Transverse colon (tissue), 4 donors: Measurements from ENCODE around the gene CXCL9.

Source experiments
- CTCF ChIP-seq, 5 experiments: fragments of 200-600 bp in 3 of 5; fragments of 450-650 bp in 2 of 5; sonication (generic) in 3 of 5; IDR thresholded peaks; 1 replicate in 2 of 5; 2 replicates in 3 of 5; pipeline ENCODE4 v1.5.1; 2016 to 2017; ENCODE audit warnings: antibody characterized with exemption in 5 of 5, inconsistent platforms in 3 of 5, mild to moderate bottlenecking in 2 of 5, moderate library complexity in 1 of 5
- EP300 ChIP-seq: sonication (generic); formaldehyde crosslinking; IDR thresholded peaks from one replicate; pipeline ENCODE4 v1.6.1; 2017; ENCODE audit warnings: antibody characterized with exemption, low read depth
- POLR2A ChIP-seq: fragments of 450-650 bp; IDR thresholded peaks from one replicate; pipeline ENCODE4 v1.6.1; 2016; ENCODE audit warnings: antibody characterized with exemption, mild to moderate bottlenecking, moderate library complexity
- POLR2AphosphoS5 ChIP-seq, 3 donors: sonication (generic); formaldehyde crosslinking; IDR thresholded peaks; one replicate each; pipeline ENCODE4 v1.6.1; 2016; ENCODE audit warnings: antibody characterized with exemption in 3 of 3

- TF ChIP-seq EP300, result no peak
- TF ChIP-seq CTCF (IDR thresholded peaks at IDR 0.05), result no peak
- TF ChIP-seq POLR2A, result no peak
- TF ChIP-seq POLR2AphosphoS5 (IDR thresholded peaks at IDR 0.05), result no peak
Observed at GRCh38 chr4:76011018-76011670, 3.8 kb upstream of the CXCL9 start.
